ENCODE data around the gene CAPN11. TPM values are rescaled to one million over a fixed set of nuclear protein-coding genes. Genes with fewer than 3 reads are reported as not detected.

Gene CAPN11
- total and polyA plus RNA-seq, 2 of the 4 experiments (the other 2 are of a cell fraction), result not detected

- Histone ChIP-seq H3K36me3 (ENCODE audit: control insufficient read depth, insufficient read depth, low read length) (no peaks in the 10 kb centered on the region), H3K27me3 (ENCODE audit: control insufficient read depth, insufficient read depth, low read length) (peaks cover 7% of the 10 kb centered on the region; the same call in 1 of the 2 replicates), H2AK9ac (replicated peaks; ENCODE audit: low read depth, low read length, poor library complexity) (peak overlapping the region; percentile 44), H4K5ac (ENCODE audit: low read depth, low read length) (no peak overlapping the region), H3K4ac (ENCODE audit: low read depth, low read length) (peak overlapping the region; percentile 28; the same call in 1 of the 2 replicates), H2BK5ac (ENCODE audit: low read depth, low read length, poor library complexity, severe bottlenecking) (no peak overlapping the region), H4K20me1 (ENCODE audit: insufficient read depth, low read length) (no peaks in the 10 kb centered on the region), H3K4me1 (ENCODE audit: control insufficient read depth, insufficient read depth, low read length) (peaks cover 16% of the 10 kb centered on the region), H3K56ac (ENCODE audit: extremely low read depth, insufficient read depth, low read length) (no peak overlapping the region), H3K23ac (ENCODE audit: low read depth, low read length) (no peak overlapping the region), H2AK5ac (ENCODE audit: low read depth, low read length) (peak overlapping the region; percentile 70; the same call in 1 of the 2 replicates), H3K9me1 (ENCODE audit: insufficient read depth, low read length) (peaks cover 4% of the 10 kb centered on the region; the same call in 1 of the 2 replicates), H2AFZ (replicated peaks; ENCODE audit: low read length, poor library complexity) (no peak overlapping the region), H3K18ac (ENCODE audit: low read depth, low read length) (no peak overlapping the region), H2BK120ac (ENCODE audit: low read depth, low read length) (no peak overlapping the region), H2BK20ac (ENCODE audit: low read depth, low read length) (no peak overlapping the region), H3K9ac (ENCODE audit: low read depth, low read length) (no peak overlapping the region), H3K4me3 (ENCODE audit: insufficient read depth, low read depth, low read length) (no peak overlapping the region), H3K9me3 (ENCODE audit: control insufficient read depth, insufficient read depth, low read length) (no peaks in the 10 kb centered on the region), H3K14ac (replicated peaks; ENCODE audit: low read depth, low read length) (peak overlapping the region; percentile 58; the same call in 1 of the 2 replicates), H4K8ac (ENCODE audit: low read depth in 2 of 2, low read length in 2 of 2) (no peak overlapping the region), H2BK15ac (ENCODE audit: low read depth, low read length) (no peak overlapping the region), H3K4me2 (ENCODE audit: low read depth, low read length) (no peak overlapping the region), H3K27ac (ENCODE audit: insufficient read depth, low read length) (no peak overlapping the region), H4K91ac (ENCODE audit: insufficient read depth, low read depth, low read length) (no peak overlapping the region), H3K79me1 (ENCODE audit: low read depth in 1 of 2, low read length in 2 of 2) (peaks cover 0 to 8% of the 10 kb centered on the region in 2 experiments; a peak in 1 of 4 replicates)
- dilution Hi-C loops (cut with HindIII; ENCODE audit: low sequenced_read_pairs, unreplicated experiment), result no loop called here
- no peak for DNase-seq
- ATAC-seq (ENCODE audit: low read depth), result no peak
- TF ChIP-seq CEBPB (IDR thresholded peaks at IDR 0.05; ENCODE audit: low read depth, low read length), result no peak
- TF ChIP-seq RAD21 (IDR thresholded peaks at IDR 0.05; ENCODE audit: low read length), result no peak
- TF ChIP-seq RCOR1 (IDR thresholded peaks at IDR 0.05; ENCODE audit: insufficient replicate concordance, low read length), result no peak
- no peak for TF ChIP-seq MXI1 (IDR thresholded peaks at IDR 0.05; ENCODE audit: borderline replicate concordance, low read depth, low read length)
- TF ChIP-seq USF2 (IDR thresholded peaks at IDR 0.05; ENCODE audit: low read depth, low read length), result no peak
- in situ Hi-C loops (cut with MboI; ENCODE audit: low sequenced_read_pairs), result no loop called here
- no TSS peak for BruUV-seq (replicated peaks)
- CTCF ChIA-PET, result interaction anchor here (4.1 kb wide), 1 partner anchor 14 kb away, joined by 20 read pairs; no protein-coding TSS in a partner anchor
- WGBS, 2 experiments (ENCODE audit: extremely low coverage in 2 of 2, insufficient read length in 1 of 2), result 85% methylated on average over 3 of the region's 4 CpGs; no CpG with 5 or more reads in 1 of the 2 experiments
- intact Hi-C loops (cut with micrococcal nuclease), result no loop called here
- POLR2A ChIA-PET (ENCODE audit: unreplicated experiment), result no interaction called here
These were observed 62.3 kb downstream of the CAPN11 start for GRCh38 chr6:44220913-44221290.
